Measurements from ENCODE around the gene ACP2.

Gene ACP2

GRCh38 chr11:47285969-47286770 lies 37.6 kb upstream of the ACP2 start:
- POLR2A ChIA-PET: no interaction called here
- no peak for TF ChIP-seq LEF1 (IDR thresholded peaks at IDR 0.05; ENCODE audit: borderline replicate concordance)
- CTCF ChIA-PET: no interaction called here
- DNase-seq (ENCODE audit: extremely low spot score): no peak

GRCh38 chr11:47284151-47284550 lies 35.5 kb upstream of the ACP2 start:
- TF ChIP-seq ARNT (IDR thresholded peaks at IDR 0.05): no peak
- no peak for TF ChIP-seq L3MBTL2 (conservative IDR thresholded peaks at IDR 0.05)
- no peak for TF ChIP-seq HDGF (IDR thresholded peaks at IDR 0.05; ENCODE audit: borderline replicate concordance)
- no peak for TF ChIP-seq TARDBP (IDR thresholded peaks at IDR 0.05)
- no peak for TF ChIP-seq SP1 (IDR thresholded peaks at IDR 0.05)
- TF ChIP-seq ZNF384 (IDR thresholded peaks at IDR 0.05): no peak
- no peak for TF ChIP-seq SUZ12 (IDR thresholded peaks at IDR 0.05)
- TF ChIP-seq FOXM1 (IDR thresholded peaks at IDR 0.05; ENCODE audit: borderline replicate concordance): no peak
- no peak for TF ChIP-seq PKNOX1 (IDR thresholded peaks at IDR 0.05)
- no peak for TF ChIP-seq ELF4 (IDR thresholded peaks at IDR 0.05)
- no peak for TF ChIP-seq FOXA1 (IDR thresholded peaks at IDR 0.05)
- CTCF ChIA-PET: no interaction called here
- DNase-seq (ENCODE audit: extremely low spot score): no peak
- POLR2A ChIA-PET: interaction anchor here (1.3 kb wide), 1 partner anchor 9 kb away, joined by 5 read pairs; no protein-coding TSS in a partner anchor

GRCh38 chr11:47282462-47282861 lies 33.8 kb upstream of the ACP2 start:
- POLR2A ChIA-PET: no interaction called here
- CTCF ChIA-PET: no interaction called here
- DNase-seq (ENCODE audit: extremely low spot score): no peak
- no peak for TF ChIP-seq L3MBTL2 (conservative IDR thresholded peaks at IDR 0.05)
- TF ChIP-seq HDGF (IDR thresholded peaks at IDR 0.05; ENCODE audit: borderline replicate concordance): no peak
- TF ChIP-seq ARNT (IDR thresholded peaks at IDR 0.05): no peak
- TF ChIP-seq NFRKB (IDR thresholded peaks at IDR 0.05): no peak
- no peak for TF ChIP-seq FOXK2 (IDR thresholded peaks at IDR 0.05)
- no peak for TF ChIP-seq CTBP1 (IDR thresholded peaks at IDR 0.05; ENCODE audit: borderline replicate concordance)
- TF ChIP-seq LEF1 (IDR thresholded peaks at IDR 0.05; ENCODE audit: borderline replicate concordance): no peak
- TF ChIP-seq SUZ12 (IDR thresholded peaks at IDR 0.05): no peak
- no peak for TF ChIP-seq ZNF384 (IDR thresholded peaks at IDR 0.05)

- TF ChIP-seq ZNF384 (IDR thresholded peaks at IDR 0.05) (no peak), CTBP1 (IDR thresholded peaks at IDR 0.05; ENCODE audit: borderline replicate concordance) (no peak), ELF4 (IDR thresholded peaks at IDR 0.05) (no peak), FOXA1 (IDR thresholded peaks at IDR 0.05) (no peak), FOXM1 (IDR thresholded peaks at IDR 0.05; ENCODE audit: borderline replicate concordance) (no peak), BHLHE40 (IDR thresholded peaks at IDR 0.05; ENCODE audit: borderline replicate concordance) (no peak), L3MBTL2 (conservative IDR thresholded peaks at IDR 0.05) (no peak), NFRKB (IDR thresholded peaks at IDR 0.05) (no peak), FOXK2 (IDR thresholded peaks at IDR 0.05) (no peak), ARNT (IDR thresholded peaks at IDR 0.05) (no peak), HDGF (IDR thresholded peaks at IDR 0.05; ENCODE audit: borderline replicate concordance) (no peak), SP1 (IDR thresholded peaks at IDR 0.05) (no peak), PKNOX1 (IDR thresholded peaks at IDR 0.05) (no peak), LEF1 (IDR thresholded peaks at IDR 0.05; ENCODE audit: borderline replicate concordance) (no peak), SUZ12 (IDR thresholded peaks at IDR 0.05) (no peak), TARDBP (IDR thresholded peaks at IDR 0.05) (no peak)
- POLR2A ChIA-PET: interaction anchor here (1.0 kb wide), 1 partner anchor 10 kb away, joined by 4 read pairs; no protein-coding TSS in a partner anchor
- CTCF ChIA-PET: interaction anchor here (0.6 to 0.8 kb wide), 2 partner anchors 10 to 206 kb away, joined by 3 read pairs; no protein-coding TSS in a partner anchor
- no peak for DNase-seq (ENCODE audit: extremely low spot score)
Measured at GRCh38 chr11:47280860-47281259, 32.2 kb upstream of the ACP2 start.

GRCh38 chr11:47280099-47280498 lies 31.5 kb upstream of the ACP2 start:
- TF ChIP-seq ZNF384 (IDR thresholded peaks at IDR 0.05): no peak
- no peak for TF ChIP-seq BHLHE40 (IDR thresholded peaks at IDR 0.05; ENCODE audit: borderline replicate concordance)
- TF ChIP-seq SP1 (IDR thresholded peaks at IDR 0.05): no peak
- TF ChIP-seq PKNOX1 (IDR thresholded peaks at IDR 0.05): no peak
- no peak for TF ChIP-seq ARNT (IDR thresholded peaks at IDR 0.05)
- no peak for TF ChIP-seq ELF4 (IDR thresholded peaks at IDR 0.05)
- TF ChIP-seq CTBP1 (IDR thresholded peaks at IDR 0.05; ENCODE audit: borderline replicate concordance): no peak
- TF ChIP-seq HDGF (IDR thresholded peaks at IDR 0.05; ENCODE audit: borderline replicate concordance): no peak
- TF ChIP-seq NFRKB (IDR thresholded peaks at IDR 0.05): no peak
- no peak for TF ChIP-seq FOXM1 (IDR thresholded peaks at IDR 0.05; ENCODE audit: borderline replicate concordance)
- POLR2A ChIA-PET: interaction anchor here (1.0 kb wide), 1 partner anchor 9 kb away, joined by 4 read pairs; no protein-coding TSS in a partner anchor
- DNase-seq (ENCODE audit: extremely low spot score): no peak

GRCh38 chr11:47278769-47279168 lies 30.2 kb upstream of the ACP2 start:
- no peak for DNase-seq (ENCODE audit: extremely low spot score)
- ChIA-PET POLR2A (no interaction called here), CTCF (no interaction called here)
- TF ChIP-seq PKNOX1 (IDR thresholded peaks at IDR 0.05): no peak
- TF ChIP-seq SUZ12 (IDR thresholded peaks at IDR 0.05): no peak
- no peak for TF ChIP-seq LEF1 (IDR thresholded peaks at IDR 0.05; ENCODE audit: borderline replicate concordance)
- TF ChIP-seq ARNT (IDR thresholded peaks at IDR 0.05): no peak
- no peak for TF ChIP-seq BHLHE40 (IDR thresholded peaks at IDR 0.05; ENCODE audit: borderline replicate concordance)
- no peak for TF ChIP-seq ZNF384 (IDR thresholded peaks at IDR 0.05)
- TF ChIP-seq CTBP1 (IDR thresholded peaks at IDR 0.05; ENCODE audit: borderline replicate concordance): no peak
- no peak for TF ChIP-seq L3MBTL2 (conservative IDR thresholded peaks at IDR 0.05)
- TF ChIP-seq HDGF (IDR thresholded peaks at IDR 0.05; ENCODE audit: borderline replicate concordance): no peak
- TF ChIP-seq TARDBP (IDR thresholded peaks at IDR 0.05): no peak

More at GRCh38 chr11:47280099-47280498, 31.5 kb upstream of the ACP2 start:
- CTCF ChIA-PET: no interaction called here
